ENCODE data around the gene RBM33.
"Not testable (repeated sequence)": the region's sequence is repeated elsewhere in the genome, so short reads cannot be mapped to it uniquely, and the experiment has no call there.

RBM33 gene, protein sequence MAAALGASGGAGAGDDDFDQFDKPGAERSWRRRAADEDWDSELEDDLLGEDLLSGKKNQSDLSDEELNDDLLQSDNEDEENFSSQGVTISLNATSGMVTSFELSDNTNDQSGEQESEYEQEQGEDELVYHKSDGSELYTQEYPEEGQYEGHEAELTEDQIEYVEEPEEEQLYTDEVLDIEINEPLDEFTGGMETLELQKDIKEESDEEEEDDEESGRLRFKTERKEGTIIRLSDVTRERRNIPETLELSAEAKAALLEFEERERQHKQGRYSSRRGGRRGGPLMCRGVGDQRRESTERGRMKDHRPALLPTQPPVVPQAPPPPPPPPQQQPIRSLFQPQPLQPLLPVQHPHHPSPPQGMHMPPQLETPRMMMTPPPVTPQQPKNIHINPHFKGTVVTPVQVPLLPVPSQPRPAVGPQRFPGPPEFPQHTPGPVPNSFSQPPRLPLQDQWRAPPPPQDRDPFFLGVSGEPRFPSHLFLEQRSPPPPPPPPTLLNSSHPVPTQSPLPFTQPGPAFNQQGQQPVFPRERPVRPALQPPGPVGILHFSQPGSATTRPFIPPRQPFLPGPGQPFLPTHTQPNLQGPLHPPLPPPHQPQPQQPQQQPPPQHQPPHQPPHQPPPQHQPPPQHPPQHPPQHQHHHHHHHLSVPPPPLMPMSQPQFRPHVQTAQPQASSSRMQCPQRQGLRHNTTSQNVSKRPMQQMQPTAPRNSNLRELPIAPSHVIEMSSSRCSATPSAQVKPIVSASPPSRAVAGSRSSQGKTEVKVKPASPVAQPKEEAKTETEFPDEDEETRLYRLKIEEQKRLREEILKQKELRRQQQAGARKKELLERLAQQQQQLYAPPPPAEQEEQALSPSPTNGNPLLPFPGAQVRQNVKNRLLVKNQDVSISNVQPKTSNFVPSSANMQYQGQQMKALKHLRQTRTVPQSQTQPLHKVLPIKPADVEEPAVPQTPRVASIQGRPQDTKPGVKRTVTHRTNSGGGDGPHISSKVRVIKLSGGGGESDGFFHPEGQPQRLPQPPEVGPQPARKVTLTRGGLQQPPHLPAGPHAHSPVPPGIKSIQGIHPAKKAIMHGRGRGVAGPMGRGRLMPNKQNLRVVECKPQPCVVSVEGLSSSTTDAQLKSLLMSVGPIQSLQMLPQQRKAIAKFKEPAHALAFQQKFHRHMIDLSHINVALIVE

DNA sequence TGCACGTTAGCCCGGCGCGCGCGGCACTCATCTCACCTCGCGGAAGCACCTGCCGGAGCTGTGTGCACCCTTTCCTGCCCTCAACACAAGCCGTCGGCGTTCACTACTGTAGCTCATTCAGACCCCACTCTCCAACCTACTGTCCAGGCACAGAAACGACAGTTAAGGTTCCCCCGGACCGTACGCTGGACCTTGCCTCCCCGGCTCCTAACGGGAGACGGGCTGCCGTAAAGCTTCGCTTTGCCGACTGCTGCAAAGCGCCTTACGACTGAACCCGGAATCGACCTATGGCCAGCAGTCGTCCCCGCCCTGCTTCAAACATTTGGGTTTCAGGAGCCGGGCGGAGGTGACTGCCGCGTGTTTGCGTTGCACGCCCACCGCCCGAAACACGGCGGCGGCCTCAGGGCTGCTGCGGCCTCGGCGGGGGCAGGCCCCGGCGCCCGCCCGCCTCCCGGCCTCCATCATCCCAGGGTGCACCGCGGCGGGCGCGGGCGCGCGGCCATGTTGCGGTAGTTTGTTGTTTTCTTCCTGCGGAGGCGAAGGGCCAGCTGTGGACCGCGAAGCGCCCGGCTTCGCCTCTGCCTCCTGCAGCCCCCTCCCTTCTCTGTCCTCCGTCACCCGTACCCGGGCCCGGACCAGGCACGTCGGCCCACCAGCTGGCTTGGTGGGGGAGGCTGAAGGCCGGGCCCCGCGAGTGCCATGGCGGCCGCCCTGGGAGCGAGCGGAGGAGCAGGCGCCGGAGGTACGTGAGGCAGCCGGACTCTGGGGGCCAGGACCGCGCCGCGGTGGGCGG is at the start of gene RBM33:
TSS of gene RBM33 (plus strand) at position 484 of the 793 bp plus-strand sequence. CDS start at position 700, 216 bp downstream.
- DNase-seq (ENCODE audit: low read depth) = peak; percentile 64

DNA sequence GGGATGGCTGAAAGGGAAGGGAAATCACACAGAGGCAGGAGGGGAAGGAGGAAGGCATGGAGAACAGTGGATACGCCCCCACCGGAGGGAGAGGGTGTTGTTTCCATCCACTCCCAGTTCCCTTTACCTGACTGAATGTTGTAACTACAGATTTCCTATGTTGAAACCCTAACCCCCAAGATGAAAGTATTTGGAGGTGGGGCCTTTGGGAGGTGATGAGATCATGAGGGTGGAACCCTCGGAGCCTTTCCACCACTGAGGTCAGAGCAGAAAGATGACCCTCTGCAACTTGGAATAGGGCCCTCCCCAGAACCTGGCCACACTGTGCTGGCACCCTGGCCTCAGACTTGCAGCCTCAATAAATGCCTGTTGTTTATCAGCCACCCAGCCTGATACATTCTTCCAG is 49.5 kb upstream of the RBM33 start:
- DNase-seq (ENCODE audit: low read depth) = no peak

DNA sequence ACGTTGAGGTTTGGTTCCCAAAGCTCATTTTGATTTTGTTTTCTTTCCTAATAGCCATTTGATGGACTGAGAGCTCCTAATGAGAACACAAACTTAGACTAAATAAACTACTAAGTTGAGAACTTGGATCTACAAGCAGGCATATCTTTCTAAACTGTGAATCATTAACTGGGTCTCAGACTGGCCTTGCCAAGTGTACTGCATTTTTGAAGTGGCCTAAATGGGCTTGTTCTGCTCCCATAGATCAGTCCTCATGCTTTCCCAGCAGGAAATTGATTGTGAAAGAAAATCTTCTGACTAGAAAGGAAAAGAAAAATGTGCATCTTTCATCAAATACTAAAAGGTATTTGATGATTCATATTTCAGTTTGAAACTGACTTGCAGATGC is 46.7 kb upstream of the RBM33 start:
- no peak for DNase-seq (ENCODE audit: low read depth)

DNA sequence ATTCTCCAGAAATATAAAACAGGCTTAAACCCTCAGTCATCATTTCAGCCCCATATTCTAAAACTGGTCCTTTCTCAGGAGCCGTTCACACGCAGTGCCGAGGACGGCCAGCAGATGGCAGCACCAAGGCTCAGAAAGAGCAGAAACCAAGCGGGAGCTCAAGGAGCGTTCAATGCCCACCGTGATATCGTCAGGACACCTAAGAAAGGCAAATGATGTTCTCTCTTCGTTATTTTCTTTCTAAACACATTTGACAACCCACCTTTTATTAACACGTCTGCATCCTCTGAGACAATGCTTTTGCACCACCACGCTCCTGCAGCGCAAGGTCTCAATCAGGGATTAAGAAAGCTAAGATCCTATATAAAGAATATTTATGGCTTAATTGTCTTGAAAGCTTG is 45.7 kb upstream of the RBM33 start:
- no peak for DNase-seq (ENCODE audit: low read depth)

DNA sequence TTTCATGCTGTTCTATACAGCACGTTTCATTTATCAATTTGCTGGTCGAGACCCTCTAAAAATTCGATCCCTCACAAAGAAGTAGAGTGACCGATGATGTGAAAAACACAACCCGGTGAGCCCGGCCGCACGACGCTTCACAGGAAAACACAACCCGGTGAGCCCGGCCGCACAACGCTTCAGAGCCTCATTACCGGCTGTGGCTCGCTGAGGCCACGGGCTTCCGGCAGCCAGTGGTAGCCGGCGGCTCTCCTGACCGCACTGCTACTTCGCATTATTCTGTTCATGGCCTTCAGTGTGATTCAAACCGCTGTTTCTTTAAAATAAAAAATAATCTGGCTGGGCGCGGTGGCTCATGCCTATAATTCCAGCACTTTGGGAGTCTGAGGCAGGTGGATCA is 42.3 kb upstream of the RBM33 start:
- DNase-seq (ENCODE audit: low read depth) = no peak

DNA sequence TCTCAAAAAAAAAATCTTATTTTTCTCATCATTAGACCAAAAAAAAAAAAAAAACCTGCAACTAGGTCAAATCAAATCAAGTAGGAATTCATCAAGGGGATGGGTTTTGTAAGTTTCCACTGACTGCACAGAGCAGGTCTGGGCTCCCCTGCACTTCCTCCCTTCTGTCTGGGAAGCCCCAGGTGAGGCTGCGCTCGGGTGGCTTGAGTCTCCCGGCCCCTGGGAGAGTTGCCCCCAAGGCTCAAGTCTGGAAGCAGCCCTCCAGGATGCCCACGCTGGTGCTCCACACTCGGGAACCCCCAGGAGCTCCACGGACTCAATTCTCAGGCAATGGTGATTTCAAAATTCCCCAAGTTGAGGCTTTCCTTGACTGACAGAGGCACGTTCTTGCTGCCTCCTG is 41.7 kb upstream of the RBM33 start:
- DNase-seq (ENCODE audit: low read depth) = no peak

DNA sequence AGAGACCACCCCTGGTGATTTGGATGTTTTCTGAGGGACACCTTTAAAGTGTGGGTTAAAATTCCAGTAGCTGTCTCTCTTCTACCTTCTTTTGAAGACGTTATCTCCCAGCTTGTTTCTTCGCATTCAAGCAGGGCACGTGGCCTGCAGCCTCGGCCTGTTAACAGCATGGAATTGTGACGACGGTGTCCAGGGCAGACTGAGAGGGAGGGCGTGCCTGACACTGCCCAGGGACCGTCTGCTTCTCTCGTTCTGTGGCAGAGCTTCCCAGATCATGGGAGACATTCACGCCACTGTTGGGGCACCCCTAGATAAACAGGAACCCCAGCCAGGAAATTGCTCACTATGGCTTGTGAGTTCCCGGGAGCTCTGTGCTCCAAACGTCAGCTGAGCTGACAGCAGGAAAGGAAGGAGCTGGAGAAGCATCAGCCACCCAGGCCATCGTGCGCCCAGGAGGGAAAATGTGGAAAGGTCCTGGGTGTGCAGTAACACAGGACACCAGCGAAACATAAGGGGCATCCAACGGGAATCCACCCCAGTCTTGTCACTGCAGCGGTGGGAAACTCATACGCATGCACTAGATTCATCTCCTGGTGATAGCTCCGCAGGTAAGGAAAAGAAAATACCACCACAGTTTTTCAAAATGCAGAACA is 41.1 kb upstream of the RBM33 start:
- no peak for DNase-seq (ENCODE audit: low read depth)

DNA sequence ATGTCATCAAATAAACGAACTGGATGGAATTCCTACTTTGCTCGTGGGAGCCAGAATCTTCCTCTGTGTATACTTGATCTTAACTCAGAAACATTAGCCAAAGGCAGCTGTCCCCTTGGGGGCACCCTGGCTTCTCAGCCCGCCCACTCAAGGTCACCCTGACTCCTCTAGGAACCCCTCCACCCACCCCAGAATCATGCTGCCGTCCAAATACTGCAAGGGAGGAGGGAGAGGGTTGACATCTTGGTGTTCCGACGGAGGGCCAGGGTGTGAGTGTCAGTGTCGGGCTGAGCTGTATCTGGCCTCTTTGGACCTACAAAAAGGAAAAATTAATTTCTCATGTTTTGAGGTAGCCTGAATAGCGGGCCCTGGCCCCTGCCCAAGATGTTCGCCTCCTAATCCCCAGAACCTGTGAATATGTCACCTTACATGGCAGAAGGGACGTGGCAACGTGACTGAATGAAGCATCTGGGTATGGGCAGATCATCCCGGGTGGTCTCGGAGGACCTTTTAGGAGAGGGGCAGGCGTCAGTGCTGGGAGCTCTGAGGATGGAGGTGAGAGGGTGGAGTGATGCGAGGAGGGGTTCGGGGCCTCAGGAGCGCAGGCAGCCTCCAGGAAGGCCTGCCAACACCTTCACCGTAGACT is 40.5 kb upstream of the RBM33 start:
- DNase-seq (ENCODE audit: low read depth) = no peak

DNA sequence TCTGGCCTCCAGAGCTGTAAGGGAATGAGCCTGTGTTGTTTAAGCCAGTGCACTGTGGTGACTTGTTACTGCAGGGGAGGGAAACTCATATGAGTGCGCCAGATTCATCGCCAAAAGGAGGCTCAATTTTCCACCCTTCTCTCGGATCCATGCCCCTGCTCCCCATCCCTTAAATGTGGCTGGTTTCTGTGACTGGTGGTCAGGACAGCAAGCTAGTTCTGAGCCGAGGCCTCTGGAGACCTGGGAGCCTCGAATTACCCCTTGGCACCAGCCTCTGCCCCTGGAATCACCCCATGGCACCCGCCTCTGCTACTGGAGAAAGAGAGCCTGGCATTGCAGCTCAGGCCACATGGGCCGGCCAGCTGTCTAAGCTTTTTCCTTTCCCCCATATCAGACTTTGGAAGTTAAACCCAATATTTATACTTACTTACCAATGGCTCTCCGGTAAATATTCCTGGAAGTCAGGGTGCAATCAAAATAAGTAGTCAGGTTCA is 39.9 kb upstream of the RBM33 start:
- no peak for DNase-seq (ENCODE audit: low read depth)

DNA sequence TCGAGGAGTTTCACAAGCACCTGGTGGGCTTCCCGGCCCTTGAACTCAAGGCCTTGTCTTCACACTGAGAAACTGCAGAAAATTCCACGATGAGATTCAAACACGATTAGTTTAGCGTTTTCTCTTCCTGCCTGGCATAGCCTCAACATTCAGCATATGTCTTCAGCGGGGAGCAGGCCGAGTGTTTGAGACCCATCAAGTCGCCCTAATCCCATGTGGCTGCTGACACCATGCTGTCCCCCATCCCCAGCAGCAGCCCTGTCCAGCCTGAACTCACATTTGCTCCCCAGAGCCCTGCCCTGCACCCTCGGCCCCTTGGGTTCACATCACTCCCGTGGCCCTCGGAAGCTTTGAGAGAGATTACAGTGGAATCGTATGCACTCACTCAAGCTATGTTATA is 35.3 kb upstream of the RBM33 start:
- no peak for DNase-seq (ENCODE audit: low read depth)

DNA sequence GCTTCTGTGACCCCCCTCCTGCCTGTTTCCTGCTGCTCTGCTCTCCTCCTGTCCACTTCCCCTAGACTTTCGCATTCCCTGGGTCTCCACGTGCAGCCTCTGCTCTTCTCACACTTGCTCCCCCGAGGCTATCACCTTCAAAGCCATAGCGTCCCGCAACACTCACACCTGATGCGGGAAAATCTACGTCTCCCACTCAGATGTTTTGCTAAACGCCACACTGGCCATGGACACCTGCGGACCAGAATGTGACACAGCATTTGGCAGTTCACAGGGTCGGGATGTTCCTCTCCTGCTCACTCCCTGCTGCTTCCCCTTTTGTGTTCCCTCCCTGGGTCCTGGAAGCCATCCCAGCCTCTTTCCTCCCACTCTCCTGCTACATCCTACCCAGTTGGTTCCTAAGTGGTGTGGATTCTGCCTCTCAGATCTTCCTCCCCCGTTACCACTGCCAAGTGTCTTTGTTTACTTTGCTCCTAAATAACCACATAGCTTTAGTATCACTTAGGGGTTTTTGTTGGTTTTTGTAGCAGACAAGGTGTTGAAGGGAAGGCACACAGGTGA is 33.7 kb upstream of the RBM33 start:
- no peak for DNase-seq (ENCODE audit: low read depth)

DNA sequence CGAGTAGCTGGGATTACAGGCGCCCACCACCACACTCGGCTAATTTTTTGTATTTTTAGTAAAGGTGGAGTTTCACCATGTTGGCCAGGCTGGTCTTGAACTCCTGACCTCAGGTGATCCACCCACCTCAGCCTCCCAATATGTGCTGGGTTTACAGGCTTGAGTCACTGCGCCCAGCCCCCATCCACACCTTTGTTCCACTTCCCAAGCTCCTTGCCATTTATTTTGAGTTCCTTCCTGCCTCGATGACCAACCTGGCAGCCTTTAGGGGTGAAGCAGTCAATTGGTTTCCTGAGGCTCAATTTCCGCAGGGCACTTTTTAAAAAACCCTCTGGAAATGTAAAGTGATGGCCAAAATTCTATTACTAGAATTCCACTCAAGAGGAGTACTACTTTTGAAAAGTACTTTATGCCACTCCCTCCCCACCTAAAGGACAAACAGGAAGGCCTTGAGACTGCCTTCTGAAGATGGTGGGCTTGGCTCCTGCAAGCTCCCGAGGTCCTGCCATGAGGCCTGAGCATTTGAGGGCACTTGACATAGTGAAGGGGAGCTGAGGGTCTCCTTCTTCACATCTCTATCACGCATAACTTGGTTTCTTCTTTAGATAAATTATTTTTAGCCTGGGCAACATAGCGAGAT is 32.5 kb upstream of the RBM33 start:
- no peak for DNase-seq (ENCODE audit: low read depth)

DNA sequence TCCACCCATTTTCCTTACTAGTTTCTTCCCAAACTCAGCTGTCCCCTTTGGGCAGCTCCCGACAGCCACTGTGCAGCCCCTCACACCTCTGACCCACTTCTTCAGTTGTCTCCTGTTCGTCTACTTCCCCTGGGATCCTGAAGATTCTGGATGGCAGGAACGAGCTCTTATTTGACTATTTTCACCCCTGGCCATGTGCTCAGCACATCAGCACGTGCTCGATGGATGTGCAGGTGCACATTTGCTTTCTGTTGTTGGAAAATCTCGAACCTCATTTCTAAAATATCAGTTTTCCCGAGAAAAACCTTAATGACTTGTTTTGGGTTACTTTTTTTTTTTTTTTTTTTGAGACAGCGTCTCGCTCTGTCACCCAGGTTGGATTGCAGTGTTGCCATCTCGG is 31.8 kb upstream of the RBM33 start:
- DNase-seq (ENCODE audit: low read depth) = no peak

DNA sequence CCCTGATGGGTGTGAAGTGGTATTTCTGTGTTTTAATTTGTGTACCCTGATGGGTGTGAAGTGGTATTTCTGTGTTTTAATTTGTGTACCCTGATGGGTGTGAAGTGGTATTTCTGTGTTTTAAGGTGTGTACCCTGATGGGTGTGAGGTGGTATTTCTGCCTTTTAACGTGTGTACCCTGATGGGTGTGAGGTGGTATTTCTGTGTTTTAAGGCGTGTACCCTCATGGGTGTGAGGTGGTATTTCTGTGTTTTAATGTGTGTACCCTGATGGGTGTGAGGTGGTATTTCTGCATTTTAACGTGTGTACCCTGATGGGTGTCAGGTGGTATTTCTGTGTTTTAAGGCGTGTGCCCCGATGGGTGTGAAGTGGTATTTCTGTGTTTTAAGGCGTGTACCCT is 29.4 kb upstream of the RBM33 start:
- not testable (repeated sequence) for DNase-seq (ENCODE audit: low read depth)

DNA sequence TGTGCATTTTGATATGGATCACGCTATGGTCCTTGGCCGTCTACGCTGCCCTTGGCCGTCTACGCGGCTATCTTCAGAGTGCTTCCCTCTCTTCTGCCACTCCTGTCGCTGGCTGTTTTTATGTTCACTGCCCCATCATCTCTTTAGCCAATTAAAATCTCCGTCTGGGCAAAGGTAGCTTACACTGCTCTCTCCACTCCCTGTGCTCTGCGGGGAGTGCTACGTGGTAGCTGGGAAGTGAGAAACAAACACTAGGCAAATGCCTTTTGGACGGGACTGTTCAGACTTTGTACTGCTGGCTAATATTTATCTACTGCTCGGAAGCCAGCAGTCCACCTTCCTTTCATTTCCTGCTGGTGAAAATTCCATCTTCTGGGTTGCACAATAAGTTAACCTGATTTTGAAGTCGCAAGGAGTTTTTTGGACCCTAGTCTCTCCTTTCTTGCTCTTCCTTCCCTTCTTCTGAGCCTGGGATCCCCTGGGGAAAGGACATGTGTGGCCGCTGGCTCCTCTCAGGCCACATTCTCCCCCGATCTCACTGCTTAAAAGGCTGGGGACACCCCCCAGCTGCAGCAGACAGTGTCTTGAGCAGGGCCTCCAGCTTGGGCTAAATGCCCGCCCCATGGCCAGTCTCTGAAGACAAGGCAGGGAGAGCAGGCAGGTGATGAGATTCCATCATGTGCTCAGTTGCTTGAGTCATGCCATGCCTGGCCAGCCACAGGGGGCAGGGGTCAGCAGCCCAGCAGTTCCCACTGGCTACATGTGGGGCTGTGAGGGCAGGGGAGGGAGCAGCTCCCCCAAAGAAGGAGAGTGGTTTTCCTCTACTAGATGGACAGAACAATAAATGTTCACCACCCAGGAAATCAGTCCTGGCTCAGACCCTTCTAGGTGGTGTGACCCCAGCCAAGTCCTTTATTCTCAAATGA is 25.5 kb upstream of the RBM33 start:
- no peak for DNase-seq (ENCODE audit: low read depth)

DNA sequence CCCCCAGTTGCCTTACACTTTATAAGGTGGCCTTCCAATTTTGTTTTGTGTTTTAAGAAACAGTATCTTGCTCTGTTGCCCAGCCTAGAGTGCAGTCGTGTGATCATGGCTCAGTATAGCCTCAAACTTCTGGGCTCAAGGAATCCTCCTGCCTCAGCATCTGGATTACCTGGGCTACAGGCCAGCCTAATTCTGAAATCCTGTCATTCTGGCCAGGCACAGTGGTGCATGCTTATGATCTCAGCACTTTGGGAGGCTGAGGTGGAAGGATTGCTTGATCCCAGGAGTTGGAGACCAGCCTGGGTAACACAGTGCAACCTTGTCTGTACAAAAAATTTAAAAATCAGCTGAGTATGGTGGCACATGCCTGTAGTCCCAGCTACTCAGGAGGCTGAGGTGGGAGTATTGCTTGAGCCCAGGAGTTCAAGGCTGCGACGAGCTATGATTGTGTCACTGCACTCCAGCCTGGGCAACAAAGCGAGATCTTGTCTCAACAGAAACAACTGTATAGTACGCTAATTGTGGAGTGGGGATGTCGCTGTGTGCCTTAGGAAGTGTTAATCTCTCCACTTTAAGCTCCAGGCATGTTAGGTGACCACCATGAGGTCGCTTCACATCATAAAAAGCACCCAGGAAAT is 24.7 kb upstream of the RBM33 start:
- no peak for DNase-seq (ENCODE audit: low read depth)

DNA sequence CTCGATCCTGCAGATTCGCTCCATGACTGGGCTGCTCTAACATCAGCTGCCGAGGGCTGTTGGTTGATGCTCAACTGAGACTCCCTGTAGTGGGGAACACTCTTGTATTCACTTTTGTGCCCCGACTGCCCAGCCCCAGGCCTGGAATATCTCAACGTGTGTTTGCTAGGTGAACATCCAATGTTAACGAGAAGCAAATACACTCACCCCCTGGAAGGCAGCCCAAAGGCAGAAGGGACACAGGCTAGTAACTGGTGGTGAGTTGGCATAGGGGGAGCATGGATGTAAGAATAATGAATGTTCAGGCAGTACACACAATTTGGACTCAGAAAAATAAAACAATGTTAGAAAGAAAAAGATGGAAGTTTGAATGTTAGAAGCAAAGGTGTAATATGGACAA is 24.0 kb upstream of the RBM33 start:
- no peak for DNase-seq (ENCODE audit: low read depth)

DNA sequence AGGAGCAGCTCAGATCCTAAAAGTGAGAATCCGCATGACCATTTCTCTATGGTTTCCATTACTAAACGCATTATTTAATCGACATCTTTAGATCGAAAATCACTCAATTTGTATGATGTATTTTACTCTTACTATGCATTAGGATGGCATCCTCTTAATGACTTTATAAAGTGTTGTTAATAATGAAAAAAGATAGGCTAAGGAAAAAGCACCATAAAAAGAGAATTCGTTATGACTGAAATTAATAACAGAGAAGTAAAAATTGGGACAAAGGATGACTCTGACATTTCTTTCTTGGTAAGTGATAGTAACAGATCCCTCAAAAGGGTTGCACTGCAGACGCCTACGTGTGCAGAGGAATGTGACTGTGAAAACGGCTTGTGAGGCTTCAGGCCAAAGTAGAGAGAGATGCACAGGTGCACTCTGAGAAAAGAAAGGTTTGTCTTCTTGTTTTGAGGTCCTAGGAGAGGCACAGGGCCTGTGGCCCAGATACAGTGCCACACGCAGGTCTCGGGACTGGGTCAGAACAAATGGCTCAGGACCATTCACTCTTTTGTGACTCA is 23.0 kb upstream of the RBM33 start:
- DNase-seq (ENCODE audit: low read depth) = no peak
